ENCODE measurements around the gene KRTAP9-4.

The KRTAP9-4 gene

DNA sequence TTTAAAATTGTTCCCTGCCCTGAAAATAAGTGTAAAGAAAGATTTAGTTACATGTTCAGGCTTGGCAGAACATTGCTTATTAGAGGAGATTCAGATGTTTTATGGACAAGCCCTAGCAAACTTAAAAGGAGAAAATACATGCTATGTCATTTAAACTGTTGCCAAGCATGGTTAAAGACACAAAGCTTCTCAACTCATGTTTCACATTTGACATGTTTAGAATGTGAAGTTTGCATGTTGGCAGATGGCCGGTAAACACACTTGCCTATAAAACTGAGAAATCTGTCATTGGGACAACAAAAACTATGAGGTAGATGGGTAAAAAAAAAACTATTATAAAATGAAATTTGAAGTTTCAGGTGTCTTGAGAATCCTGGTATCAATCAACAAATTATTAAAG is 47.4 kb downstream of the KRTAP9-4 start:
- H3K4me3 ChIP-seq (ENCODE audit: low read depth, low read length) = no peak overlapping the region
- DNase-seq (ENCODE audit: low read depth) = no peak
- no peak for TF ChIP-seq CTCF (IDR thresholded peaks at IDR 0.05; ENCODE audit: insufficient read depth, low read depth, low read length, missing control alignments)

DNA sequence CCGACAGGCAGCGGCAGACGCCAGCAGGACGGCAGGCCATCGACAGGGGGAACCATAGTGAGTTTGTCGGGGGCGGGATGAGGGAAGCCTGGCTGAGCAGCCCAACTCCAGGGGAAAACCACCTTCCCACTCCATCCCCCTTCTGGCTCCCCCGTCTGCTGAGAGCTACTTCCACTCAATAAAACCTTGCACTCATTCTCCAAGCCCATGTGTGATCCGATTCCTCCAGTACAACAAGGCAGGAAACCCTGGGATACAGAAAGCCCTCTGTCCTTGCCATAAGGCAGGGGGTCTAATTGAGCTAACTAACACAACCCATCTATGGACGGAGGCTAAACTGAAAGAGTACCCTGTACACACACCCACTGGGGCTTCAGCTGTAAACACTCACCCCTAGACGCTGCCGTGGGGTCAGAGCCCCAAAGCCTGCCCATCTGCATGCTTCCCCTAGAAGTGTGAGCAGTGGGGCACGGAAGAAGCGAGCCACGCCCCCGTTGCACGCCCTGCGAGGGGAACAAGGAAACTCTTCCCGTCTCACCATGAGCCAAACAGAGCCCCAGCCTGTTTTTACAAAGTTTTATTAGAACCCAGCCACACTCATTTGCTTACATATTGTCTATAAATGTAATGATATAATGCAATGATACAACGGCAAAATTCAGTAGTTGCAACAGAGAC is 49.1 kb downstream of the KRTAP9-4 start:
- DNase-seq (ENCODE audit: low read depth) = no peak
- no peak overlapping the region for H3K4me3 ChIP-seq (ENCODE audit: low read depth, low read length)
- TF ChIP-seq CTCF (IDR thresholded peaks at IDR 0.05; ENCODE audit: insufficient read depth, low read depth, low read length, missing control alignments) = no peak
